GM10847 (cell line): ENCODE results near the gene ZNF521.

Experiments
- POLR2A ChIP-seq: IDR thresholded peaks from 2 replicates; pipeline ENCODE4 v1.6.1; 2011; ENCODE audit not compliant: insufficient read length; ENCODE audit errors: extremely low read depth

Gene ZNF521

GRCh38 chr18:25314151-25314837, 37.7 kb downstream of the ZNF521 start:
- TF ChIP-seq POLR2A: no peak

- TF ChIP-seq POLR2A: no peak
These were observed 38.7 kb downstream of the ZNF521 start for GRCh38 chr18:25313268-25313667.

- no peak for TF ChIP-seq POLR2A
These were observed 41.9 kb downstream of the ZNF521 start for GRCh38 chr18:25310045-25310444.

GRCh38 chr18:25308381-25308780, 43.6 kb downstream of the ZNF521 start:
- no peak for TF ChIP-seq POLR2A

GRCh38 chr18:25307192-25307591, 44.8 kb downstream of the ZNF521 start:
- no peak for TF ChIP-seq POLR2A

- no peak for TF ChIP-seq POLR2A
These were observed 45.3 kb downstream of the ZNF521 start for GRCh38 chr18:25306671-25307070.

GRCh38 chr18:25305584-25305983, 46.4 kb downstream of the ZNF521 start:
- no peak for TF ChIP-seq POLR2A

- no peak for TF ChIP-seq POLR2A
These were observed 51.5 kb downstream of the ZNF521 start for GRCh38 chr18:25300492-25300891.

- no peak for TF ChIP-seq POLR2A
These were observed 52.3 kb downstream of the ZNF521 start for GRCh38 chr18:25299426-25300300.

GRCh38 chr18:25298853-25299274, 53.1 kb downstream of the ZNF521 start:
- no peak for TF ChIP-seq POLR2A

GRCh38 chr18:25295624-25296138, 56.3 kb downstream of the ZNF521 start:
- TF ChIP-seq POLR2A: no peak

- TF ChIP-seq POLR2A: no peak
These were observed 60.8 kb downstream of the ZNF521 start for GRCh38 chr18:25291150-25291549.

GRCh38 chr18:25289001-25289631, 62.9 kb downstream of the ZNF521 start:
- TF ChIP-seq POLR2A: no peak

- no peak for TF ChIP-seq POLR2A
These were observed 63.5 kb downstream of the ZNF521 start for GRCh38 chr18:25288340-25288938.

GRCh38 chr18:25287106-25287505, 64.9 kb downstream of the ZNF521 start:
- no peak for TF ChIP-seq POLR2A
